Measurements from ENCODE around the gene ZNF692. TPM values are rescaled to one million over a fixed set of nuclear protein-coding genes. Genes with fewer than 3 reads are reported as not detected.

The ZNF692 gene
- total RNA-seq, 4 donors from 2014 or later = 18.4 to 30.6 (median 24.8) TPM

- DNase-seq (ENCODE audit: low spot score) (peak; percentile 18), ATAC-seq (ENCODE audit: low FRiP score) (no peak)
Measured at GRCh38 chr1:248825136-248825535, 33.7 kb downstream of the ZNF692 start.

GRCh38 chr1:248824701-248825100 is 34.2 kb downstream of the ZNF692 start:
- DNase-seq (ENCODE audit: low spot score) (peak; percentile 4), ATAC-seq (ENCODE audit: low FRiP score) (no peak)
- TF ChIP-seq CTCF (IDR thresholded peaks at IDR 0.05) = no peak

More at GRCh38 chr1:248825136-248825535, 33.7 kb downstream of the ZNF692 start:
- TF ChIP-seq CTCF (IDR thresholded peaks at IDR 0.05) = no peak

GRCh38 chr1:248824301-248824700 is 34.6 kb downstream of the ZNF692 start:
- DNase-seq (ENCODE audit: low spot score) = no peak
- no peak for ATAC-seq (ENCODE audit: low FRiP score)
- TF ChIP-seq CTCF (IDR thresholded peaks at IDR 0.05) = no peak

- TF ChIP-seq CTCF (IDR thresholded peaks at IDR 0.05) = no peak
- ATAC-seq (ENCODE audit: low FRiP score) = peak; percentile 46
- DNase-seq (ENCODE audit: low spot score) = peak; percentile 21
Measured at GRCh38 chr1:248823517-248824001, 35.3 kb downstream of the ZNF692 start.

- DNase-seq (ENCODE audit: low spot score) (peak; percentile 7), ATAC-seq (ENCODE audit: low FRiP score) (no peak)
- TF ChIP-seq CTCF (IDR thresholded peaks at IDR 0.05) = no peak
Measured at GRCh38 chr1:248822148-248823032, 36.5 kb downstream of the ZNF692 start.

GRCh38 chr1:248821641-248822040 is 37.2 kb downstream of the ZNF692 start:
- ATAC-seq (ENCODE audit: low FRiP score) (no peak), DNase-seq (ENCODE audit: low spot score) (peak; percentile 11)
- TF ChIP-seq CTCF (IDR thresholded peaks at IDR 0.05) = no peak

GRCh38 chr1:248821101-248821500 is 37.8 kb downstream of the ZNF692 start:
- no peak for TF ChIP-seq CTCF (IDR thresholded peaks at IDR 0.05)
- DNase-seq (ENCODE audit: low spot score) (peak; percentile 20), ATAC-seq (ENCODE audit: low FRiP score) (peak; percentile 12)

All from omental fat pad (tissue), 4 donors.